Measurements from ENCODE around the gene HMGCR. TPM values are rescaled to one million over a fixed set of nuclear protein-coding genes. Genes with fewer than 3 reads are reported as not detected.

Gene HMGCR
- polyA plus RNA-seq, 3 donors, result 19.8 to 33.3 (median 31.9) TPM

GRCh38 chr5:75342836-75343235, 5.8 kb downstream of the HMGCR start:
- intact Hi-C loops (cut with micrococcal nuclease), result no loop called here
- no peak overlapping the region for H3K4me3 Mint-ChIP-seq
- no peak overlapping the region for H3K27ac ChIP-seq (ENCODE audit: low read depth in 1 of 2, low read length in 2 of 2)
- peaks cover 43 to 54% of the 10 kb centered on the region in 2 donors for H3K36me3 ChIP-seq (replicated peaks in 1 of 2; ENCODE audit: control insufficient read depth in 1 of 2, insufficient read depth in 2 of 2, low read length in 2 of 2)
- peaks cover 56% of the 10 kb centered on the region for H4K20me1 ChIP-seq (ENCODE audit: insufficient read depth, low read length)
- H3K27me3 ChIP-seq (ENCODE audit: control insufficient read depth in 2 of 2, insufficient read depth in 2 of 2, low read length in 2 of 2), result no peaks in the 10 kb centered on the region
- H3K27me3 Mint-ChIP-seq (ENCODE audit: low read depth in 3 of 3), result no peaks in the 10 kb centered on the region
- no peak overlapping the region for H3K9ac ChIP-seq (ENCODE audit: insufficient read depth, low read length, poor library complexity, severe bottlenecking)
- H3K36me3 Mint-ChIP-seq, result peaks cover 37 to 53% of the 10 kb centered on the region in 2 donors
- H3K4me1 ChIP-seq (ENCODE audit: control insufficient read depth in 1 of 2, insufficient read depth in 2 of 2, low read length in 2 of 2), result peaks cover 14 to 17% of the 10 kb centered on the region in 2 donors
- H2AFZ ChIP-seq (ENCODE audit: insufficient read depth, low read depth, low read length, poor library complexity, severe bottlenecking), result no peak overlapping the region
- peaks cover 61% of the 10 kb centered on the region for H3K79me2 ChIP-seq (ENCODE audit: insufficient read depth, low read length)
- no peak overlapping the region for H3K4me3 ChIP-seq (replicated peaks in 1 of 3; ENCODE audit: low read depth in 2 of 3, low read length in 3 of 3)
- 96% methylated on average over 4 of the region's 4 CpGs for WGBS (ENCODE audit: insufficient coverage)
- peaks cover 29% of the 10 kb centered on the region for H3K4me1 Mint-ChIP-seq
- no peaks in the 10 kb centered on the region for H3K9me3 Mint-ChIP-seq
- no peaks in the 10 kb centered on the region for H3K9me3 ChIP-seq (replicated peaks in 1 of 2; ENCODE audit: control insufficient read depth in 1 of 2, insufficient read depth in 1 of 2, low read length in 2 of 2)
- no peak for DNase-seq
- TF ChIP-seq CTCF (IDR thresholded peaks at IDR 0.05), result no peak
- H3K4me2 ChIP-seq (replicated peaks; ENCODE audit: extremely low read depth, low read length, poor library complexity, severe bottlenecking), result no peak overlapping the region
- no peak overlapping the region for H3K27ac Mint-ChIP-seq

- H3K36me3 Mint-ChIP-seq, result peaks cover 74 to 86% of the 10 kb centered on the region in 2 donors
- Histone ChIP-seq H3K36me3 (replicated peaks in 1 of 2; ENCODE audit: control insufficient read depth in 1 of 2, insufficient read depth in 2 of 2, low read length in 2 of 2) (peaks cover 89 to 98% of the 10 kb centered on the region in 2 donors), H3K9ac (ENCODE audit: insufficient read depth, low read length, poor library complexity, severe bottlenecking) (no peak overlapping the region), H3K4me2 (replicated peaks; ENCODE audit: extremely low read depth, low read length, poor library complexity, severe bottlenecking) (no peak overlapping the region), H3K9me3 (replicated peaks in 1 of 2; ENCODE audit: control insufficient read depth in 1 of 2, insufficient read depth in 1 of 2, low read length in 2 of 2) (no peaks in the 10 kb centered on the region), H3K27me3 (ENCODE audit: control insufficient read depth in 2 of 2, insufficient read depth in 2 of 2, low read length in 2 of 2) (no peaks in the 10 kb centered on the region), H3K4me3 (replicated peaks in 1 of 3; ENCODE audit: low read depth in 2 of 3, low read length in 3 of 3) (no peak overlapping the region), H3K27ac (ENCODE audit: low read depth in 1 of 2, low read length in 2 of 2) (no peak overlapping the region), H3K79me2 (ENCODE audit: insufficient read depth, low read length) (peaks cover 7% of the 10 kb centered on the region), H3K4me1 (ENCODE audit: control insufficient read depth in 1 of 2, insufficient read depth in 2 of 2, low read length in 2 of 2) (no peaks in the 10 kb centered on the region), H4K20me1 (ENCODE audit: insufficient read depth, low read length) (peaks cover 19% of the 10 kb centered on the region), H2AFZ (ENCODE audit: insufficient read depth, low read depth, low read length, poor library complexity, severe bottlenecking) (no peak overlapping the region)
- TF ChIP-seq CTCF (IDR thresholded peaks at IDR 0.05), result no peak
- no CpG with 5 or more reads among the region's 3 CpGs for WGBS (ENCODE audit: insufficient coverage)
- no peaks in the 10 kb centered on the region for H3K4me1 Mint-ChIP-seq
- DNase-seq, result no peak
- H3K27me3 Mint-ChIP-seq (ENCODE audit: low read depth in 3 of 3), result peaks cover 0 to 1% (median 0%) of the 10 kb centered on the region in 3 donors
- intact Hi-C loops (cut with micrococcal nuclease), result no loop called here
- no peaks in the 10 kb centered on the region for H3K9me3 Mint-ChIP-seq
- peak overlapping the region in 1 of 7 donors; percentile 15 for H3K27ac Mint-ChIP-seq
- H3K4me3 Mint-ChIP-seq, result no peak overlapping the region
Measured at GRCh38 chr5:75348241-75348640, 11.2 kb downstream of the HMGCR start.

Measured in CD14-positive monocyte (primary cell).